GM23248 (cell line): ENCODE results near the gene KIF1B.

Source experiments
- EZH2 ChIP-seq: fragments of 200-600 bp; sonication (generic); IDR thresholded peaks from 2 replicates; pipeline ENCODE4 v1.6.1; 2018; ENCODE audit warnings: antibody characterized with exemption, mild to moderate bottlenecking; ENCODE audit not compliant: insufficient read depth, poor library complexity, severe bottlenecking
- EZH2phosphoT487 ChIP-seq: fragments of 200-600 bp; sonication (generic); IDR thresholded peaks from 2 replicates; pipeline ENCODE4 v1.6.1; 2018; ENCODE audit warnings: antibody characterized with exemption, moderate library complexity, mild to moderate bottlenecking, low read depth; ENCODE audit not compliant: insufficient read depth

DNA sequence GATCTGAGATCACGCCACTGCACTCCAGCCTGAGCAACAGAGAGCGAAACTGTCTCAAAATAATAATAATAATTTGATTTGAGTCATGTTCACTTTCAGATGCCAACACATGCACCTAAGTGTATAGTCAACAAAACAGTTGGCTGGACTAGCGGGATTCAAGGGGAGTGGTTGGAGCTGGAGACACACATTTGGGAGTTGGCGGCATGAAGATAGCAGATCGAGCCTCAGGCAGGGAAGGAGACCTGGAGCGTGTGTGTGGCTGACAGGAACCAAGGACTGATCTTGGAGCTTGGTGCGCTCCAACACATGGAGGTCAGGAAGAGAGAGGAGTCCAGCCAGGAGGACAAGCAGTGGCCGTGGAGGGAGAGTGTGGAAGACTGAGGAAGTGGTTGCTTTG is 173.8 kb downstream of the KIF1B start:
- TF ChIP-seq EZH2 (no peak), EZH2phosphoT487 (no peak)
